ENCODE measurements around the gene CALM3.

CALM3 gene

DNA sequence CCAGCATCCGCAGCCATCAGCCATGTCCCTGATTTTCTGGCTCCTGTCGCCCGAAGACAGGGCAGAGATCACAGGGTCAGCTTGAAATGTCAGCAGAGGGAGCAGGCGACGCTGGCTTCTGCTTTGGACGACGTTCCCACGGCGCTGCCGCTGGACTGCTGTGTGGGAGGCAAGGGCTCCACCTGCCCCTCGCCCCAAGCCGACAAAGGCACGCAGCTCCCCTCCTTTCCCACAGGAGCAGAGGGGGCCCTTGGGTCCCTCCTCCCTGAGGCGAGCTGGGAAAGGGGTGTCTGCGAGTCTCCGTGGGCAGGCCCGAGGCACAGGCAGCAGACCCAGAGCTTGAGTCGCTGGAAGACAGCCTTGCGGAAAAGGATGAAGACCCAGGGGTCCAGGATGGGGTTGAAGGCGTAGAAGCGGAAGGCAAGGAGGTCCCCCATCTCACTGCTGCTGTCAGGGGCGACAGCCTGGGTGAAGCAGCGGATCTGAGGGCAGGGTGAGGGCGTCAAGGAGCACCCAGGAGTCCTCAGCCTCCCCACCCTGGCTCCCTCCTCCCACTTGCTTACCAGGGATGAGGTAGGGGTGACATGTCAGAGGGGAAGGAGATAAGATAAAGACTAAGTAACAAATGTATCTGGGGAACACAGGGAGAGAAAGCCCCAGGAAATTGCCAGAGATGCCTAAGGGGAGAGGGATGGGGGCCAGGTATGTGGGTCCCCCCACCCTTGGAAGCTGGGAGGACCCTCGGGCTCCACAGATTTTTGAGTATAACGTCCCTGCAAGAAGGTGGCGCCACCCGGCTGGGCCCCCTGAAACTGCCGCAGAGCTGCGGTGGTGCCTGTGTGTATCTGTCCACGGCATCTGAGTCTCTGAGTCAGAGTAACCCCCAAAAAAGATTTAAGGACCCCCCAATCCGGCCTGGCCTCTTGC, 20.3 kb downstream of the CALM3 start:
- ChIA-PET CTCF (interaction anchor here (0.9 to 19.1 kb wide), 4 partner anchors 7 to 108 kb away, joined by 3 to 685 read pairs (median 46); partner anchors contain the start of gene DACT3), POLR2A (interaction anchor here (1.6 kb wide), 1 partner anchor 10 kb away, joined by 5 read pairs; no protein-coding TSS in a partner anchor)
- no peak for DNase-seq (ENCODE audit: low read depth, low spot score)

GRCh38 chr19:46622118-46622446, 21.0 kb downstream of the CALM3 start:
- TF ChIP-seq CTCF (IDR thresholded peaks at IDR 0.05; ENCODE audit: insufficient read depth, low read length, missing control alignments) = no peak
- ChIA-PET CTCF (interaction anchor here (0.9 to 19.1 kb wide), 4 partner anchors 8 to 107 kb away, joined by 3 to 685 read pairs (median 46); partner anchors contain the start of gene DACT3), POLR2A (no interaction called here)
- H3K4me3 ChIP-seq (ENCODE audit: low read depth, low read length) = no peak overlapping the region
- DNase-seq (ENCODE audit: low read depth, low spot score) = no peak

More for the DNA sequence above, 20.3 kb downstream of the CALM3 start:
- no peak overlapping the region for H3K4me3 ChIP-seq (ENCODE audit: low read depth, low read length)
- no peak for TF ChIP-seq CTCF (IDR thresholded peaks at IDR 0.05; ENCODE audit: insufficient read depth, low read length, missing control alignments)

GRCh38 chr19:46623915-46624502, 22.9 kb downstream of the CALM3 start:
- DNase-seq (ENCODE audit: low read depth, low spot score) = no peak
- TF ChIP-seq CTCF (IDR thresholded peaks at IDR 0.05; ENCODE audit: insufficient read depth, low read length, missing control alignments) = no peak
- POLR2A ChIA-PET = interaction anchor here (1.8 kb wide), 1 partner anchor 23 kb away, joined by 6 read pairs; the partner anchor contains the start of gene CALM3
- CTCF ChIA-PET = interaction anchor here (1.0 to 6.1 kb wide), 5 partner anchors 10 to 125 kb away, joined by 3 to 66 read pairs (median 5); partner anchors contain the start of genes DACT3 and GNG8
- peak overlapping the region; percentile 27 for H3K4me3 ChIP-seq (ENCODE audit: low read depth, low read length)

DNA sequence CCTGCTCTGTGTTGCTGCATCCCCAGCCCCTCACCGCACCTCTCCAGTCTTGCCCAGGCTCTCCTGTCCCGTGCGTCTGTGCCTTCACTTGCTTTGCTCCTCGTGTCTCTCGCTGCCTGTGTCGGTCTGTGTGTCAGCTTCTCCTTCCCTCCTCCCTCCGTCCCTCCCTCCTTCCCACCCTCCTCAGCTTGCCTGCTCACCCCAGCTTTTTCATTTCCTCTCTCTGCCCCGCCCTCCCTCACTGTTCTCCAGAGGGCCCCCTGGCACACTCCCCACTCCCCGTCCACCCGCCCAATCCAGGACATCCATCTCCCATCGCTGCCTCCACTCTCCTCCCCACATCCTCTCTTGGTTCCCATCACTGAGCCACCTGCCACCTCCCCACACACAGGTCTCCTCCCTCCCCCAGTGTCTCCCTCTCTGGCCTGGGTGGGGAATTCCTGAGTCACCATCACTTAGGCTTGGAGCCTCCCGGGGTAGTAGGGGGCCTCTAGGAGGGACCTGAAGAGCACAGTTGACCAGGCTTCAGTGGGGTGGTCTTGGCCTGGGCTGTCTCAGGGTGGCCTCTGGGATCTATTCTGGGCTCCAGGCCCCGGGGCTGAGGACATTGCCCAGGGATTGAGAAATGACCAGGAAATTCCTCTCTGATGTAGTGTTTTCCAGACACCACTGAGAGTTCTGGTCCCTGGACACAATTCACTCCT, 24.0 kb downstream of the CALM3 start, which contains the start of gene PTGIR:
Gene PTGIR, minus strand, starts transcription at position 132 of the 704 bp plus-strand sequence. CDS start 864 bp downstream, outside the sequence.
- H3K4me3 ChIP-seq (ENCODE audit: low read depth, low read length) = peak within 1 kb of the TSS; percentile 50
- no peak for TF ChIP-seq CTCF (IDR thresholded peaks at IDR 0.05; ENCODE audit: insufficient read depth, low read length, missing control alignments)
- ChIA-PET CTCF (interaction anchor here (0.7 to 6.1 kb wide), 6 partner anchors 8 to 124 kb away, joined by 3 to 66 read pairs (median 4); partner anchors contain the start of genes DACT3 and GNG8), POLR2A (interaction anchor here (1.5 to 1.8 kb wide), 2 partner anchors 14 to 24 kb away, joined by 4 to 6 read pairs; partner anchors contain the start of gene CALM3)
- DNase-seq (ENCODE audit: low read depth, low spot score) = no peak

- no peak for TF ChIP-seq CTCF (IDR thresholded peaks at IDR 0.05; ENCODE audit: insufficient read depth, low read length, missing control alignments)
- CTCF ChIA-PET = interaction anchor here (1.5 to 6.1 kb wide), 4 partner anchors 11 to 37 kb away, joined by 3 to 66 read pairs (median 15); partner anchors contain the start of genes DACT3 and GNG8
- no peak for DNase-seq (ENCODE audit: low read depth, low spot score)
- H3K4me3 ChIP-seq (ENCODE audit: low read depth, low read length) = no peak overlapping the region
- POLR2A ChIA-PET = interaction anchor here (1.5 kb wide), 1 partner anchor 15 kb away, joined by 4 read pairs; no protein-coding TSS in a partner anchor
Observed at GRCh38 chr19:46625731-46626130, 24.6 kb downstream of the CALM3 start.
